Osteoblast (primary cell): ENCODE measurements around the gene CSH1. TPM values are rescaled to one million over a fixed set of nuclear protein-coding genes. Genes with fewer than 3 reads are reported as not detected.

ENCODE experiments used
- DNase-seq: peaks from one replicate; pipeline ENCODE4 v3.0.0; 2011; ENCODE audit warnings: low spot score, mixed read lengths; ENCODE audit not compliant: insufficient read length; ENCODE audit errors: missing footprints
- H2AFZ ChIP-seq: 2 replicates; pipeline ENCODE4 v1.6.0; 2011; ENCODE audit warnings: mild to moderate bottlenecking, low read length
- H3K27ac ChIP-seq: 2 replicates; pipeline ENCODE4 v1.5.1; 2011; ENCODE audit warnings: mild to moderate bottlenecking, low read depth, low read length, moderate library complexity
- H3K27me3 ChIP-seq: 2 replicates; pipeline ENCODE4 v1.6.0; 2012; ENCODE audit warnings: mild to moderate bottlenecking, control low read depth, inconsistent platforms, low read length, moderate library complexity; ENCODE audit not compliant: insufficient read depth
- H3K36me3 ChIP-seq: 2 replicates; pipeline ENCODE4 v1.5.1; 2011; ENCODE audit warnings: mild to moderate bottlenecking, low read length, control low read depth, moderate library complexity; ENCODE audit not compliant: insufficient read depth
- H3K4me1 ChIP-seq: 2 replicates; pipeline ENCODE4 v1.5.1; 2011; ENCODE audit warnings: mild to moderate bottlenecking, low read length, control low read depth, moderate library complexity; ENCODE audit not compliant: insufficient read depth
- H3K4me2 ChIP-seq: 2 replicates; pipeline ENCODE4 v1.6.0; 2011; ENCODE audit warnings: mild to moderate bottlenecking, low read length; ENCODE audit not compliant: insufficient read depth
- H3K4me3 ChIP-seq: fragments of 200-600 bp; sonication (generic); 3 replicates; pipeline ENCODE4 v1.5.1; 2012; ENCODE audit warnings: mild to moderate bottlenecking, low read length, inconsistent platforms; ENCODE audit not compliant: insufficient read depth
- H3K79me2 ChIP-seq: 2 replicates; pipeline ENCODE4 v1.6.0; 2012; ENCODE audit warnings: mild to moderate bottlenecking, low read length, control low read depth, inconsistent platforms; ENCODE audit not compliant: insufficient read depth
- H3K9me3 ChIP-seq: 2 replicates; pipeline ENCODE4 v1.5.1; 2011; ENCODE audit warnings: low read depth, low read length, control low read depth
- H4K20me1 ChIP-seq: 2 replicates; pipeline ENCODE4 v1.6.0; 2012; ENCODE audit warnings: mild to moderate bottlenecking, low read length, control low read depth; ENCODE audit not compliant: insufficient read depth
- CTCF ChIP-seq: IDR thresholded peaks from 2 replicates; pipeline ENCODE4 v1.5.1; 2011; ENCODE audit warnings: mild to moderate bottlenecking, low read depth, low read length, moderate library complexity; ENCODE audit errors: extremely low read depth
- total RNA-seq: library from RNA; depleted of rRNA; stranded (reverse); fragments of >200 nt; gene quantifications from 2 replicates; pipeline ENCODE4 v1.2.3, GENCODE V29; 2012

Gene CSH1
- total RNA-seq, 1 donor = not detected

DNA sequence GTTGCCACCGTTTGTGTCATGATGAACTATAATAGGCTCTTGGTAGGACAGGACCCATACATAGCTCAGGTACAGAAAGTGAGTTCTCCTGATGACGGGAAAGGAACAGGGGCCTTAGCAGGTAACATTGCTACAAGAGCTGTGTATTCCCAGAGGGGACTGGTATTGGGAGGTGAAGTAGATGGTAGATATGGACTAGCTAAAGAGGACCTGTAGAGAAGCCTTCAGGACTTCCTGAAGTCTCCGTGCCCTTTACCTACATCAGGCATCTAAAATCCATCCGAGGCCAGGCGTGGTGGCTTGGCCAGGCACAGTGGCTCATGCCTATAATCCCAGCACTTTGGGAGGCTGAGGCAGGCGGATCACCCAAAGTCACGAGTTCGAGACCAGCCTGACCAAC is 41.2 kb downstream of the CSH1 start:
- DNase-seq = no peak

DNA sequence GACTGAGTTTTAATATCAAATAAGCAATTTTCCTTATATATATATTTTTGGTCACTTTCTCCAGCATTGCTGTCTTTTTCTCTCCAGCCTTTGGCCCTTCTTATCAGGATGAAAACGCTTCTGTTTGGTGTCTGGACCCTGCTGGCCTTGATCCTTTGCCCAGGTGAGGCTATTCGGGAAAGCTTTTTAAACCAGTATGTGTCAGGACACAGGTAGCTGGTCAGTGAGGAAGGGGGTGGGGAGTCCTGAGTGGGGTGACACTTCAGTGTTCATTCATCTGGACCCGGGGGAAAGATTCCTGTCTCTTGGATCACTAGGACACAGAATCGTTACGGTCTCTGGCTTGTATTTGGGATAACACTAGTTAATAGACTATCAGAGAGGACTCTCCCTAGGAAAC is 41.7 kb downstream of the CSH1 start:
- H3K27me3 ChIP-seq = peaks cover 18% of the 10 kb centered on the region
- no peaks in the 10 kb centered on the region for H4K20me1 ChIP-seq
- no peaks in the 10 kb centered on the region for H3K9me3 ChIP-seq
- H3K36me3 ChIP-seq = no peaks in the 10 kb centered on the region
- no peak overlapping the region for H2AFZ ChIP-seq
- no peak for DNase-seq
- no peak overlapping the region for H3K4me3 ChIP-seq
- H3K27ac ChIP-seq = no peak overlapping the region
- TF ChIP-seq CTCF = no peak
- H3K4me2 ChIP-seq = no peak overlapping the region
- H3K4me1 ChIP-seq = no peaks in the 10 kb centered on the region
- H3K79me2 ChIP-seq = no peaks in the 10 kb centered on the region

More for the DNA sequence above, 41.2 kb downstream of the CSH1 start:
- no peak for TF ChIP-seq CTCF
- no peak overlapping the region for H3K4me2 ChIP-seq
- no peak overlapping the region for H2AFZ ChIP-seq
- no peaks in the 10 kb centered on the region for H3K36me3 ChIP-seq
- H3K79me2 ChIP-seq = no peaks in the 10 kb centered on the region
- no peaks in the 10 kb centered on the region for H3K9me3 ChIP-seq
- peaks cover 23% of the 10 kb centered on the region for H3K27me3 ChIP-seq
- H4K20me1 ChIP-seq = no peaks in the 10 kb centered on the region
- H3K27ac ChIP-seq = no peak overlapping the region
- H3K4me3 ChIP-seq = no peak overlapping the region
- H3K4me1 ChIP-seq = no peaks in the 10 kb centered on the region

DNA sequence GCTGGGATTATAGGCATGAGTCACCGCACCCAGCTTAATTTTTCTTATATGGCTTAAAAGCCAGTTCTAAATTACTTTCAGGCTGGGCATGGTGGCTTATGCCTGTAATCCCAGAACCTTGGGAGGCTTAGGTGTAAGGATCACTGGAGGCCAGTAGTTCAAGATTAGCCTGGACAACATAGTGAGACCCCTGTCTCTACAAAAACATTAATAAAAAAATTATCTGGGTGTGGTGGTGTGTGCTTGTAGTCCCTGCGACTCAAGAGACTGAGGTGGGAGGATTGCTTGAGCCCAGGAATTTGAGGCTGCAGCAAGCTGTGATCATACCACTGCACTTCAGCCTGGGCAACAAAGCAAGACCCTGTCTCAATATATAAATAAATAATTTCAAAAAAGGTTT is 43.1 kb downstream of the CSH1 start:
- no peaks in the 10 kb centered on the region for H4K20me1 ChIP-seq
- H3K79me2 ChIP-seq = no peaks in the 10 kb centered on the region
- no peak overlapping the region for H3K4me3 ChIP-seq
- H3K4me1 ChIP-seq = no peaks in the 10 kb centered on the region
- no peak for TF ChIP-seq CTCF
- no peak overlapping the region for H2AFZ ChIP-seq
- H3K9me3 ChIP-seq = no peaks in the 10 kb centered on the region
- no peak overlapping the region for H3K27ac ChIP-seq
- H3K4me2 ChIP-seq = no peak overlapping the region
- H3K36me3 ChIP-seq = no peaks in the 10 kb centered on the region
- DNase-seq = no peak
- H3K27me3 ChIP-seq = peaks cover 11% of the 10 kb centered on the region

GRCh38 chr17:63850401-63850800 is 46.0 kb downstream of the CSH1 start:
- Histone ChIP-seq H3K9me3 (no peaks in the 10 kb centered on the region), H3K27ac (no peak overlapping the region), H3K4me3 (no peak overlapping the region), H3K4me1 (no peaks in the 10 kb centered on the region), H2AFZ (no peak overlapping the region), H3K36me3 (no peaks in the 10 kb centered on the region), H3K4me2 (no peak overlapping the region), H3K79me2 (no peaks in the 10 kb centered on the region), H3K27me3 (peaks cover 11% of the 10 kb centered on the region), H4K20me1 (no peaks in the 10 kb centered on the region)
- no peak for TF ChIP-seq CTCF
- DNase-seq = no peak
